Measurements from ENCODE around the gene RRAS2.

GRCh38 chr11:14323118-14323676 lies 35.8 kb downstream of the RRAS2 start:
- TF ChIP-seq, protein P1, sequence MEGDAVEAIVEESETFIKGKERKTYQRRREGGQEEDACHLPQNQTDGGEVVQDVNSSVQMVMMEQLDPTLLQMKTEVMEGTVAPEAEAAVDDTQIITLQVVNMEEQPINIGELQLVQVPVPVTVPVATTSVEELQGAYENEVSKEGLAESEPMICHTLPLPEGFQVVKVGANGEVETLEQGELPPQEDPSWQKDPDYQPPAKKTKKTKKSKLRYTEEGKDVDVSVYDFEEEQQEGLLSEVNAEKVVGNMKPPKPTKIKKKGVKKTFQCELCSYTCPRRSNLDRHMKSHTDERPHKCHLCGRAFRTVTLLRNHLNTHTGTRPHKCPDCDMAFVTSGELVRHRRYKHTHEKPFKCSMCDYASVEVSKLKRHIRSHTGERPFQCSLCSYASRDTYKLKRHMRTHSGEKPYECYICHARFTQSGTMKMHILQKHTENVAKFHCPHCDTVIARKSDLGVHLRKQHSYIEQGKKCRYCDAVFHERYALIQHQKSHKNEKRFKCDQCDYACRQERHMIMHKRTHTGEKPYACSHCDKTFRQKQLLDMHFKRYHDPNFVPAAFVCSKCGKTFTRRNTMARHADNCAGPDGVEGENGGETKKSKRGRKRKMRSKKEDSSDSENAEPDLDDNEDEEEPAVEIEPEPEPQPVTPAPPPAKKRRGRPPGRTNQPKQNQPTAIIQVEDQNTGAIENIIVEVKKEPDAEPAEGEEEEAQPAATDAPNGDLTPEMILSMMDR (IDR thresholded peaks at IDR 0.05): no peak
- TF ChIP-seq POLR2A (IDR thresholded peaks at IDR 0.05): no peak
